CD14-positive monocyte (primary cell): ENCODE measurements around the gene ROBO4. TPM values are rescaled to one million over a fixed set of nuclear protein-coding genes. Genes with fewer than 3 reads are reported as not detected.

ENCODE experiments used
- DNase-seq, 3 donors: peaks; one replicate each; pipeline ENCODE4 v3.0.0-alpha.2; 2011 to 2022
- H2AFZ ChIP-seq: 2 replicates; pipeline ENCODE4 v1.6.0; 2012; ENCODE audit warnings: mild to moderate bottlenecking, low read depth, low read length, inconsistent platforms; ENCODE audit not compliant: insufficient read depth, poor library complexity, severe bottlenecking
- H3K27ac ChIP-seq, 2 donors: 1 replicate in 1 of 2; 2 replicates in 1 of 2; pipeline ENCODE4 v1.5.1; 2012 to 2013; ENCODE audit warnings: low read length in 2 of 2, control low read depth in 1 of 2, inconsistent platforms in 1 of 2, low read depth in 1 of 2, mild to moderate bottlenecking in 1 of 2
- H3K27me3 ChIP-seq, 2 donors: one replicate each; pipeline versions ENCODE4 v1.6.0 to v1.6.1; 2011 to 2013; ENCODE audit warnings: low read length in 2 of 2; ENCODE audit not compliant: control insufficient read depth in 2 of 2, insufficient read depth in 2 of 2
- H3K36me3 ChIP-seq, 2 donors: replicated peaks in 1 of 2; 1 replicate in 1 of 2; 2 replicates in 1 of 2; pipeline versions ENCODE4 v1.5.1 to v1.6.1; 2012 to 2013; ENCODE audit warnings: low read length in 2 of 2, control low read depth in 1 of 2, inconsistent platforms in 1 of 2, mild to moderate bottlenecking in 1 of 2; ENCODE audit not compliant: insufficient read depth in 2 of 2, control insufficient read depth in 1 of 2
- H3K4me1 ChIP-seq, 2 donors: 1 replicate in 1 of 2; 2 replicates in 1 of 2; pipeline versions ENCODE4 v1.5.1 to v1.6.1; 2012 to 2013; ENCODE audit warnings: low read length in 2 of 2, control low read depth in 1 of 2, inconsistent platforms in 1 of 2, mild to moderate bottlenecking in 1 of 2, moderate library complexity in 1 of 2; ENCODE audit not compliant: insufficient read depth in 2 of 2, control insufficient read depth in 1 of 2
- H3K4me2 ChIP-seq: replicated peaks from 2 replicates; pipeline ENCODE3; 2012; ENCODE audit warnings: low read length, moderate library complexity, mild to moderate bottlenecking; ENCODE audit not compliant: poor library complexity, severe bottlenecking; ENCODE audit errors: extremely low read depth
- H3K4me3 ChIP-seq, 3 experiments: fragments of 200-600 bp in 1 of 3; sonication (generic) in 1 of 3; replicated peaks in 1 of 3; 1 replicate in 2 of 3; 2 replicates in 1 of 3; pipeline ENCODE4 v1.5.1; 2011 to 2013; ENCODE audit warnings: low read length in 3 of 3, mild to moderate bottlenecking in 3 of 3, control low read depth in 2 of 3, low read depth in 2 of 3, inconsistent platforms in 1 of 3, moderate library complexity in 1 of 3
- H3K79me2 ChIP-seq: 2 replicates; pipeline ENCODE4 v1.6.0; 2012; ENCODE audit warnings: mild to moderate bottlenecking, control low read depth, inconsistent platforms, low read length, moderate library complexity; ENCODE audit not compliant: insufficient read depth
- H3K9ac ChIP-seq: 2 replicates; pipeline ENCODE4 v1.6.0; 2017; ENCODE audit warnings: low read length, mild to moderate bottlenecking; ENCODE audit not compliant: insufficient read depth, poor library complexity, severe bottlenecking
- H3K9me3 ChIP-seq, 2 donors: replicated peaks in 1 of 2; 1 replicate in 1 of 2; 2 replicates in 1 of 2; pipeline versions ENCODE4 v1.5.1 to v1.6.1; 2012 to 2013; ENCODE audit warnings: low read length in 2 of 2, control low read depth in 1 of 2; ENCODE audit not compliant: control insufficient read depth in 1 of 2, insufficient read depth in 1 of 2
- H4K20me1 ChIP-seq: 2 replicates; pipeline ENCODE4 v1.6.0; 2012; ENCODE audit warnings: mild to moderate bottlenecking, low read length, control low read depth, moderate library complexity; ENCODE audit not compliant: insufficient read depth
- H3K27ac Mint-ChIP-seq, 7 donors: one replicate each; pipeline ENCODE4 v1.8.0; 2020; ENCODE audit warnings: mild to moderate bottlenecking in 7 of 7, mixed read lengths in 7 of 7, moderate library complexity in 6 of 7, inconsistent platforms in 2 of 7
- H3K27me3 Mint-ChIP-seq, 3 donors: one replicate each; pipeline ENCODE4 v1.8.0; 2021 to 2022; ENCODE audit warnings: low read depth in 3 of 3, mild to moderate bottlenecking in 3 of 3, mixed read lengths in 3 of 3, moderate library complexity in 3 of 3, inconsistent platforms in 1 of 3
- H3K36me3 Mint-ChIP-seq, 2 donors: one replicate each; pipeline ENCODE4 v1.8.0; 2020; ENCODE audit warnings: mixed read lengths in 2 of 2, inconsistent platforms in 1 of 2, mild to moderate bottlenecking in 1 of 2
- H3K4me1 Mint-ChIP-seq: one replicate; pipeline ENCODE4 v1.8.0; 2020; ENCODE audit warnings: mild to moderate bottlenecking, mixed read lengths
- H3K4me3 Mint-ChIP-seq, 2 donors: one replicate each; pipeline ENCODE4 v1.8.0; 2020; ENCODE audit warnings: mild to moderate bottlenecking in 2 of 2, mixed read lengths in 2 of 2, moderate library complexity in 1 of 2
- H3K9me3 Mint-ChIP-seq, 7 donors: one replicate each; pipeline ENCODE4 v1.8.0; 2020 to 2022; ENCODE audit warnings: mixed read lengths in 7 of 7, mild to moderate bottlenecking in 6 of 7, moderate library complexity in 6 of 7, inconsistent platforms in 2 of 7
- CTCF ChIP-seq: fragments of 200-600 bp; IDR thresholded peaks from one replicate; pipeline ENCODE4 v1.8.0; 2022; ENCODE audit warnings: antibody characterized with exemption, mild to moderate bottlenecking
- WGBS: methylation state at CpG from one replicate; pipeline ENCODE4 v1.1.5; 2013; ENCODE audit warnings: missing lambda C conversion rate; ENCODE audit not compliant: insufficient coverage; 5-methylcytosine and 5-hydroxymethylcytosine counted together
- intact Hi-C, 2 donors: fragments of 100-400 bp; cut with micrococcal nuclease; formaldehyde crosslinking; loops; one replicate each; pipeline versions ENCODE4 v1.15.0 to v1.15.1; 2023
- polyA plus RNA-seq, 3 donors: library from polyadenylated mRNA; depleted of rRNA in 1 of 3; unstranded in 2 of 3; stranded (reverse) in 1 of 3; fragments of 300-500 nt in 2 of 3; fragments of >200 nt in 1 of 3; fragmentation: Illumina TruSeq in 2 of 3; gene quantifications; 1 replicate in 2 of 3; 2 replicates in 1 of 3; pipeline ENCODE4 v1.2.3, GENCODE V29; 2012 to 2021

ROBO4 gene
- polyA plus RNA-seq, 3 donors: 0.19 to 0.20 TPM; not detected in 1

- Histone ChIP-seq H3K4me2 (peak within 1 kb of the TSS; percentile 50), H3K4me1 (peaks cover 4 to 17% of the 10 kb centered on the region in 2 donors), H3K4me3 (peak within 1 kb of the TSS in 1 of 3 experiments; percentile 28), H3K27ac (no peak within 1 kb of the TSS), H3K36me3 (no peaks in the 10 kb centered on the region), H3K27me3 (peaks cover 90 to 100% of the 10 kb centered on the region in 2 donors), H4K20me1 (no peaks in the 10 kb centered on the region), H2AFZ (peak within 1 kb of the TSS; percentile 5), H3K9ac (no peak within 1 kb of the TSS), H3K79me2 (no peaks in the 10 kb centered on the region), H3K9me3 (peaks cover 0 to 61% of the 10 kb centered on the region in 2 donors)
- H3K27ac Mint-ChIP-seq: peak within 1 kb of the TSS in 1 of 7 donors; percentile 20
- peaks cover 97 to 99% (median 97%) of the 10 kb centered on the region in 3 donors for H3K27me3 Mint-ChIP-seq
- whole genome bisulfite sequencing: 3% methylated on average over 43 of the region's 53 CpGs
- peaks cover 0 to 23% (median 4%) of the 10 kb centered on the region in 7 donors for H3K9me3 Mint-ChIP-seq
- H3K4me1 Mint-ChIP-seq: peaks cover 35% of the 10 kb centered on the region
- intact Hi-C loops: no loop called here
- H3K4me3 Mint-ChIP-seq: peak within 1 kb of the TSS; percentile 39 to 85
- TF ChIP-seq CTCF: no peak
- peaks cover 0 to 6% of the 10 kb centered on the region in 2 donors for H3K36me3 Mint-ChIP-seq
- no peak for DNase-seq
These were observed 32.3 kb downstream of the ROBO4 start, which contains the start of gene ROBO3 for GRCh38 chr11:124865181-124865901. TSS of gene ROBO3 (plus strand) at chr11:124865432. CDS start at chr11:124865578, 146 bp downstream.

- H3K36me3 ChIP-seq: no peaks in the 10 kb centered on the region
- H3K4me3 Mint-ChIP-seq: peak overlapping the region in 1 of 2 donors; percentile 85
- H3K27ac ChIP-seq: no peak overlapping the region
- H3K36me3 Mint-ChIP-seq: peaks cover 0 to 6% of the 10 kb centered on the region in 2 donors
- TF ChIP-seq CTCF: no peak
- peaks cover 0 to 23% (median 4%) of the 10 kb centered on the region in 7 donors for H3K9me3 Mint-ChIP-seq
- WGBS: 5% methylated on average over 7 of the region's 9 CpGs
- H4K20me1 ChIP-seq: no peaks in the 10 kb centered on the region
- no peak overlapping the region for H2AFZ ChIP-seq
- DNase-seq: no peak
- H3K27ac Mint-ChIP-seq: peak overlapping the region in 1 of 7 donors; percentile 20
- H3K27me3 ChIP-seq: peaks cover 85 to 97% of the 10 kb centered on the region in 2 donors
- H3K4me3 ChIP-seq: no peak overlapping the region
- H3K4me1 ChIP-seq: peaks cover 4 to 17% of the 10 kb centered on the region in 2 donors
- H3K9me3 ChIP-seq: peaks cover 0 to 61% of the 10 kb centered on the region in 2 donors
- intact Hi-C loops: no loop called here
- H3K4me1 Mint-ChIP-seq: peaks cover 35% of the 10 kb centered on the region
- no peak overlapping the region for H3K4me2 ChIP-seq
- peaks cover 92 to 97% (median 96%) of the 10 kb centered on the region in 3 donors for H3K27me3 Mint-ChIP-seq
- H3K9ac ChIP-seq: no peak overlapping the region
- no peaks in the 10 kb centered on the region for H3K79me2 ChIP-seq
These were observed 32.8 kb downstream of the ROBO4 start for GRCh38 chr11:124864892-124865180.
